ENCODE data around the gene CFAP20. TPM values are rescaled to one million over a fixed set of nuclear protein-coding genes. Genes with fewer than 3 reads are reported as not detected.

Gene CFAP20
- total and polyA plus RNA-seq, 3 experiments from 2014 or later, result 36.5 to 57.2 (median 56.7) TPM

DNA sequence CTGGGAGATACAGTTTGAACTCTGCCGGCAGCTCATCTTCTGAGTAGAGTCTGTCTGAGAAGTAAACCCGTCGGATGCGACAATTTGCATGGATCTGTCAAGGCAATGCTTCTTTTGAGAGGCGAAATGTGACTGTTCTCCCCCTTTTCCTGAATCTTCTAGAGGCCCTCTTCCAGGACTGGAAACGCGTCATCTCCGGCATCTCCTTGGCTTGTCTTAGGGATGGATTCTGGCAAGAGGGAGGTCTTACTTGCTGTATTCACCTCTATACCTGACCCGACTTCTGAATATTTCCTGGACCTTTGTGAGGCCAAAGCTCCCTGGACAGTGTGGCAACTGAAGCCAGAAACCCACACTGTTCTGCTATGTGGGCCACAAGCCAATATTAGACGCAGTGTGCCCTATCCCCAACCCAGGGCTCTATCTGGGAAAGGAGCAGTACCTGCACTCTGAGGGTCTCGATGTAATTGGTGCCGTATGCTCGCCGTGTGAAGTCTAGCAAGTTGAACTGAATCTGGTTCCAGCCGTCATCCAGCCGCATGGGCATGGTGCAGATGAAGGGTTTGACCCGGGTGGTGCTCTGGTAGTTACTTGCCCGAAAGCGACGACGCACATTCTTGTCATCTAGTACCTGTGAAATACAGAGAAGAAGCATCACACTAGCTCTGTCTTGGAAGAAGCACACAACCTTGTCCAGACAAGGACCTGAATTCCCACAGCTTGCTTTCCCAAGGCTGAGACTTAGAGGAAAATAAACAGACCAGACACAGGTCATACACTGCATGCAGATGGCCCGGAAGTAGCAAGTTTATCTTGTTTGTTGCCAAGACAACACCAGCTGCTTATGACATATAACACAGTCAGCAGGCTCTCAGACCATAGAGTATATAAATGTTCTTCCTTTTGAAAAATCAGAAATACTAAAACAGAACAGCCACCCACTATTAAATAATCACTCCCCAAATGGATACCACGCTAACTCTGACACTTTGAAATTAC, 14.1 kb downstream of the CFAP20 start:
- peaks cover 8 to 22% (median 16%) of the 10 kb centered on the region in 3 donors for H3K4me1 Mint-ChIP-seq
- POLR2A ChIA-PET, result interaction anchor here (0.6 kb wide), 1 partner anchor 94 kb away, joined by 4 read pairs; no protein-coding TSS in a partner anchor

DNA sequence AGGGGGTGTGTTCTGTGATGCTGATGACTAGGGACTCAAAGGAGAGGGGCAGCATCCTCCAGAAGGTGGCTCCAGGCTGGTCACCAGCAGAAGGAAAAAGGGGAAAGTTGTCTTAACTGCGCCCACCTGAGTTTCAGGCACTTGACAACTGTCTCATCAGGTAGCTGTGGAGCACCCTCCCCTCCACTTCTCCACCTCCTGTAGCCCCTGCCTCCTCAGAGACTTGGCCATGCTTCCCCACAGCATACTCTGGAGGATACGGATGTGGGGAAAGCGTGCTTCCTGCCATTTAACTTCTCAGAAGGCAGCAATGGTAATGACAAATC, 17.9 kb downstream of the CFAP20 start:
- Mint-ChIP-seq H3K4me1 (no peaks in the 10 kb centered on the region), H3K36me3 (peaks cover 13 to 39% (median 19%) of the 10 kb centered on the region in 3 donors), H3K4me3 (no peak overlapping the region), H3K27ac (no peak overlapping the region), H3K9me3 (no peaks in the 10 kb centered on the region), H3K27me3 (no peaks in the 10 kb centered on the region)
- CTCF ChIA-PET, result no interaction called here
- Histone ChIP-seq H3K4me3 (ENCODE audit: low read length) (no peak overlapping the region), H3K9me3 (ENCODE audit: low read length) (no peaks in the 10 kb centered on the region), H3K27me3 (ENCODE audit: insufficient read depth, low read length, poor library complexity, severe bottlenecking) (no peaks in the 10 kb centered on the region), H3K4me1 (ENCODE audit: insufficient read depth, low read length) (no peaks in the 10 kb centered on the region), H3K27ac (ENCODE audit: low read depth, low read length) (no peak overlapping the region), H3K36me3 (ENCODE audit: insufficient read depth, low read length) (peaks cover 26% of the 10 kb centered on the region)
- POLR2A ChIA-PET, result no interaction called here
- DNase-seq, result no peak

More for the DNA sequence above, 14.1 kb downstream of the CFAP20 start:
- CTCF ChIA-PET, result interaction anchor here (2.0 kb wide), 1 partner anchor 18 kb away, joined by 5 read pairs; no protein-coding TSS in a partner anchor
- no peaks in the 10 kb centered on the region for H3K9me3 Mint-ChIP-seq
- DNase-seq, result no peak
- no peaks in the 10 kb centered on the region for H3K27me3 ChIP-seq (ENCODE audit: insufficient read depth, low read length, poor library complexity, severe bottlenecking)
- H3K27ac Mint-ChIP-seq, result peak overlapping the region in 1 of 8 donors; percentile 67
- H3K36me3 ChIP-seq (ENCODE audit: insufficient read depth, low read length), result peaks cover 32% of the 10 kb centered on the region
- no peaks in the 10 kb centered on the region for H3K4me1 ChIP-seq (ENCODE audit: insufficient read depth, low read length)
- no peak overlapping the region for H3K4me3 ChIP-seq (ENCODE audit: low read length)
- no peak overlapping the region for H3K27ac ChIP-seq (ENCODE audit: low read depth, low read length)
- no peaks in the 10 kb centered on the region for H3K9me3 ChIP-seq (ENCODE audit: low read length)
- peaks cover 0 to 2% of the 10 kb centered on the region in 2 donors for H3K27me3 Mint-ChIP-seq
- no peak overlapping the region for H3K4me3 Mint-ChIP-seq
- peaks cover 13 to 52% (median 19%) of the 10 kb centered on the region in 3 donors for H3K36me3 Mint-ChIP-seq

DNA sequence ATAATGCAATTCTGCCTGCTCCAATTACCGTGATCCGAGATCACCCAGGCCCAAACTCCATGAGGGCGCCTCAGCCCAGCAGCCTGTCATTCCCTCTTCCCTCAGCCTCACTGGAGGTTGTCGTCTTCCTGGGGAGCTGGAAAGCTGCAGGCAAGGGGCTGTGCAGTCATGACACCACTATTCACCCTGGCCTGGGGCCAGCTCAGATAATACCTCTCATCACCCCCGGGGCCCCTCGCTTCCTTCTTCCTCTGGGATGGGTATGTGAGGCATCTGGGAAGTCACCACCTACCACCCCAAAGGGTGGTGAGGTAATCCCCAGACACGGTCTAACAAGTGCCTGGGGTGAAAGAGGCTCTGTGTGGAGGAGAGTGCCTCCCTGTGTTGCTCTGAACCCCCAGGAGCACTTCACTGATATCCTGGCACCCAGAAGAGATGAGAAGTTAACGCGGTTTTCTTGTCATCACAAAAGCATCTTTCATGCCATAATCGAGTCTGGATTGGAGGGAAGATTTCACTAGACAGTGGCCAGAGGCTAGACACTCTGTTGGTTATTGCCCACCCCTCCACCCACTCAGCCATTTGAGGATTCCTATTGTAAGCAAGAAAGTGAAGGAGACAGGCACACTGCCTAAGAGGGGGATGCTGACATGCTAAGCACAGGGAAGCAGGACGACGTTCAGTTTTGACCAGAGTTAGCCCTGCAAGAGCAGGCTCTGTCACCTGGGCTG, 18.4 kb downstream of the CFAP20 start:
- Histone ChIP-seq H3K27ac (ENCODE audit: low read depth, low read length) (no peak overlapping the region), H3K4me1 (ENCODE audit: insufficient read depth, low read length) (no peaks in the 10 kb centered on the region), H3K9me3 (ENCODE audit: low read length) (no peaks in the 10 kb centered on the region), H3K4me3 (ENCODE audit: low read length) (no peak overlapping the region), H3K27me3 (ENCODE audit: insufficient read depth, low read length, poor library complexity, severe bottlenecking) (no peaks in the 10 kb centered on the region), H3K36me3 (ENCODE audit: insufficient read depth, low read length) (peaks cover 21% of the 10 kb centered on the region)
- Mint-ChIP-seq H3K9me3 (no peaks in the 10 kb centered on the region), H3K27ac (no peak overlapping the region), H3K36me3 (peaks cover 13 to 34% (median 19%) of the 10 kb centered on the region in 3 donors), H3K4me3 (no peak overlapping the region), H3K4me1 (no peaks in the 10 kb centered on the region), H3K27me3 (no peaks in the 10 kb centered on the region)
- no peak for DNase-seq
- CTCF ChIA-PET, result interaction anchor here (2.2 kb wide), 1 partner anchor 13 kb away, joined by 5 read pairs; no protein-coding TSS in a partner anchor
- POLR2A ChIA-PET, result interaction anchor here (0.6 kb wide), 1 partner anchor 7 kb away, joined by 8 read pairs; no protein-coding TSS in a partner anchor

DNA sequence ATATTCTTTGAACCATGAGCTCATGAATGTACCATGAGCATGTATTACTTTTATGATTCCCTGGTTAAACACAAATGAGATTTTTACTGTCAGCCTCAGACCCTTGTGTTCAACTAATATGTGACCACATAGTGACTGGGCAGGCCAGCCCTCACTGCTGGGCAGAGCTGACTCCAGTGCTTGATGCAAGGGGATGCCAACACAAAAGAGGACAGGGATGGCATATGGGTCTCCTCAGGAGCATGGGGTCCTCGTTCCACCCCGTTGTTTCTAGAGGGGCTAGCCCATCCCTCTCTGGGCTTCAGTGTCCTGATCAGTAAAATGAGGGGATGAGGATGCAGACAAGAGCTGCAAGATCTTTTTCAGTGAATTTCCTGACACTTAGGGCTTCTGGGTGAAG, 19.3 kb downstream of the CFAP20 start:
- H3K4me3 Mint-ChIP-seq, result no peak overlapping the region
- H3K27me3 Mint-ChIP-seq, result no peaks in the 10 kb centered on the region
- H3K27me3 ChIP-seq (ENCODE audit: insufficient read depth, low read length, poor library complexity, severe bottlenecking), result no peaks in the 10 kb centered on the region
- ChIA-PET CTCF (interaction anchor here (2.2 kb wide), 1 partner anchor 12 kb away, joined by 5 read pairs; no protein-coding TSS in a partner anchor), POLR2A (interaction anchor here (0.6 kb wide), 1 partner anchor 8 kb away, joined by 8 read pairs; no protein-coding TSS in a partner anchor)
- no peaks in the 10 kb centered on the region for H3K9me3 ChIP-seq (ENCODE audit: low read length)
- peaks cover 13% of the 10 kb centered on the region for H3K36me3 ChIP-seq (ENCODE audit: insufficient read depth, low read length)
- peaks cover 13 to 25% (median 16%) of the 10 kb centered on the region in 3 donors for H3K36me3 Mint-ChIP-seq
- no peaks in the 10 kb centered on the region for H3K9me3 Mint-ChIP-seq
- H3K4me1 ChIP-seq (ENCODE audit: insufficient read depth, low read length), result no peaks in the 10 kb centered on the region
- H3K27ac ChIP-seq (ENCODE audit: low read depth, low read length), result no peak overlapping the region
- no peak for DNase-seq
- no peaks in the 10 kb centered on the region for H3K4me1 Mint-ChIP-seq
- H3K27ac Mint-ChIP-seq, result no peak overlapping the region
- no peak overlapping the region for H3K4me3 ChIP-seq (ENCODE audit: low read length)

DNA sequence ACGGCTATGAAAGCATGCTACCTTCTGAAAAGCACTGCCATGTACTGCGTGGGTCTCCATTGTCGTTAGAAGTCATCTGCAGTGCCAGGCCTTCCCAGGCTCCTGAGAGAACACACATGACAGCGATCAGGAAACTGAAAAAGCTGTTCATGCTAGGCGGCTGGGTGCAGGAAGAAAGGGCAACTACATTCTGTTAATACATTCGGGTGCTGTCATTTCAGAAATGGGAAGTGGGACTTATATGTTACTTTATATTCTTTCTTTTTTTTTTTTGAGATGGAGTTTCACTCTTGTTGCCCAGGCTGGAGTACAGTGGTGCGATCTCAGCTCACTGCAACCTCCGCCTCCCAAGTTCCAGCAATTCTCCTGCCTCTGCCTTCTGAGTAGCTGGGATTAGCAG, 19.9 kb downstream of the CFAP20 start:
- POLR2A ChIA-PET, result no interaction called here

DNA sequence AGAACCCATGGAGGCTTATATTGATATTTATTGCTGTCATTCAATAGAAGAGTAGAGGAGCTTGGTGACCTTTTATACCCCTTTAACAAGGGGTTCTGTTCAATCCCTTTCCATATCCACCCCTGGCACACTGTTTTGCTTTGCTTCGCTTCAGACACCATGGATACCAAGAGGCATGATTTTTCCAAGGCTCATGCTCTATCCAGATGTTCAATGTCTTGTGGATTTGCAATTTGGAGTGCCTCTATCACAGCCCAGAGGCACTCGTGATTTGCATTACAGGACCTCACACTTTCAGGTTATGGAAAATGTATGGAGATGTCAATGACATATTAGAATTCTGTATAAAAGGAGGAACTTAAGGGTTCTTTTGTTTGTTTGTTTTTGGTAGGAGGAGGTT, 21.5 kb downstream of the CFAP20 start:
- Mint-ChIP-seq H3K27ac (no peak overlapping the region), H3K27me3 (no peaks in the 10 kb centered on the region), H3K4me1 (no peaks in the 10 kb centered on the region), H3K36me3 (peaks cover under 1 to 4% (median under 1%) of the 10 kb centered on the region in 3 donors), H3K4me3 (no peak overlapping the region), H3K9me3 (no peaks in the 10 kb centered on the region)
- ChIA-PET POLR2A (no interaction called here), CTCF (no interaction called here)
- H3K4me1 ChIP-seq (ENCODE audit: insufficient read depth, low read length), result no peaks in the 10 kb centered on the region
- H3K4me3 ChIP-seq (ENCODE audit: low read length), result no peak overlapping the region
- no peaks in the 10 kb centered on the region for H3K36me3 ChIP-seq (ENCODE audit: insufficient read depth, low read length)
- H3K27me3 ChIP-seq (ENCODE audit: insufficient read depth, low read length, poor library complexity, severe bottlenecking), result no peaks in the 10 kb centered on the region
- H3K27ac ChIP-seq (ENCODE audit: low read depth, low read length), result no peak overlapping the region
- no peaks in the 10 kb centered on the region for H3K9me3 ChIP-seq (ENCODE audit: low read length)
- no peak for DNase-seq

More for the DNA sequence above, 19.9 kb downstream of the CFAP20 start:
- H3K4me1 Mint-ChIP-seq, result no peaks in the 10 kb centered on the region
- no peaks in the 10 kb centered on the region for H3K9me3 ChIP-seq (ENCODE audit: low read length)
- H3K27me3 Mint-ChIP-seq, result no peaks in the 10 kb centered on the region
- no peak for DNase-seq
- H3K27ac ChIP-seq (ENCODE audit: low read depth, low read length), result no peak overlapping the region
- H3K36me3 ChIP-seq (ENCODE audit: insufficient read depth, low read length), result peaks cover 7% of the 10 kb centered on the region
- CTCF ChIA-PET, result interaction anchor here (2.2 kb wide), 1 partner anchor 12 kb away, joined by 5 read pairs; no protein-coding TSS in a partner anchor
- H3K4me1 ChIP-seq (ENCODE audit: insufficient read depth, low read length), result no peaks in the 10 kb centered on the region
- H3K36me3 Mint-ChIP-seq, result peaks cover 13 to 19% (median 13%) of the 10 kb centered on the region in 3 donors
- H3K27ac Mint-ChIP-seq, result peak overlapping the region in 1 of 8 donors; percentile 73
- H3K9me3 Mint-ChIP-seq, result no peaks in the 10 kb centered on the region
- H3K27me3 ChIP-seq (ENCODE audit: insufficient read depth, low read length, poor library complexity, severe bottlenecking), result no peaks in the 10 kb centered on the region
- no peak overlapping the region for H3K4me3 ChIP-seq (ENCODE audit: low read length)
- H3K4me3 Mint-ChIP-seq, result no peak overlapping the region

DNA sequence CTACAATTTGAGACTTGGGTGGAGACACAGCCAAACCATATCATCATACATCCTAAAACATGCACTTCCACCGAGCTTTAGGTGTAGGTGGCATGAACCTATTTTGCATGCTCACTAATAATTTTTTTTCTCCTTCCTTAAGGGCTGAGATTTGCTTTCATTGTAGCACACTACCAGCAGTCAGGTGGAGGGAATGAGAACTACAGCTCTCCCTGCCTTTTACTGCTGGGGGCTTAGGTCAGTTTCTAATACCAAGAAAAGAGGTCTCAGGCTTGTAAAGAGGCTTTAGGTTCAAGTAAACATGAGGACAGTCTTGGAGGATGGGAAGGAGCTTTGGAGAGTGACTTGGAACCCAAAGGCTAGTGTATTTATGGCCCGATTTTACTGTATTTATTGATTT, 22.0 kb downstream of the CFAP20 start:
- H3K36me3 Mint-ChIP-seq, result peaks cover 0 to 2% (median 0%) of the 10 kb centered on the region in 3 donors
- POLR2A ChIA-PET, result no interaction called here
- Histone ChIP-seq H3K27ac (ENCODE audit: low read depth, low read length) (no peak overlapping the region), H3K36me3 (ENCODE audit: insufficient read depth, low read length) (no peaks in the 10 kb centered on the region), H3K9me3 (ENCODE audit: low read length) (no peaks in the 10 kb centered on the region), H3K27me3 (ENCODE audit: insufficient read depth, low read length, poor library complexity, severe bottlenecking) (no peaks in the 10 kb centered on the region), H3K4me1 (ENCODE audit: insufficient read depth, low read length) (no peaks in the 10 kb centered on the region), H3K4me3 (ENCODE audit: low read length) (no peak overlapping the region)
- no peak overlapping the region for H3K27ac Mint-ChIP-seq
- CTCF ChIA-PET, result no interaction called here
- H3K27me3 Mint-ChIP-seq, result no peaks in the 10 kb centered on the region
- no peak for DNase-seq
- no peaks in the 10 kb centered on the region for H3K4me1 Mint-ChIP-seq
- no peaks in the 10 kb centered on the region for H3K9me3 Mint-ChIP-seq
- no peak overlapping the region for H3K4me3 Mint-ChIP-seq

DNA sequence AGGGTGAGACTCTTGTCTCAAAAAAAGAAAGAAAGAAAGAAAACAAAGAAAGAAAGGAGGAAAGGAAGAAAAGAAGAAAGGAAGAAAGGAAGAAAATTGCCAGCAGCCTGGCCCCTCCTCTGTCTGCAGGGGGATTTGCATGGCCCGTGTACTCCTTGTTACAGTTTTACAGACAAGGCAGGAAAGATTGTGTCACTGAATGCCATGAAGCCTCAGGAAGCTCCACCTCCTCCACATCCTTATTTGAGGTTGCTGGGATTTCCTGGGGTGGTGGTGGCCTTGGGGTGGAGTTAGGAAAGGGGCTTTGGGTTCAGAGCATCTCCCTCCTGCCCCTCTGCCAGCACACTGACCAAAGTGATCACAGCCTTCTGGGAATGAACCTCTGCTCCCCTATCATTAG, 23.6 kb downstream of the CFAP20 start:
- Histone ChIP-seq H3K27ac (ENCODE audit: low read depth, low read length) (no peak overlapping the region), H3K4me3 (ENCODE audit: low read length) (no peak overlapping the region), H3K27me3 (ENCODE audit: insufficient read depth, low read length, poor library complexity, severe bottlenecking) (no peaks in the 10 kb centered on the region), H3K36me3 (ENCODE audit: insufficient read depth, low read length) (no peaks in the 10 kb centered on the region), H3K9me3 (ENCODE audit: low read length) (no peaks in the 10 kb centered on the region), H3K4me1 (ENCODE audit: insufficient read depth, low read length) (no peaks in the 10 kb centered on the region)
- H3K4me3 Mint-ChIP-seq, result no peak overlapping the region
- H3K27ac Mint-ChIP-seq, result no peak overlapping the region
- ChIA-PET CTCF (no interaction called here), POLR2A (no interaction called here)
- H3K9me3 Mint-ChIP-seq, result no peaks in the 10 kb centered on the region
- H3K36me3 Mint-ChIP-seq, result no peaks in the 10 kb centered on the region
- no peak for DNase-seq
- H3K27me3 Mint-ChIP-seq, result no peaks in the 10 kb centered on the region
- H3K4me1 Mint-ChIP-seq, result peaks cover 0 to 4% (median 0%) of the 10 kb centered on the region in 3 donors

Data from CD8-positive, alpha-beta memory T cell (primary cell).